GM12865 (cell line): ENCODE measurements around the gene ASTN1.
A peak's percentile ranks its signal among the peaks of the same experiment; 100 is the strongest.

Source experiments
- DNase-seq: peaks from one replicate; pipeline ENCODE4 v3.0.0; 2010; ENCODE audit warnings: low read depth
- H3K4me3 ChIP-seq: 2 replicates; pipeline ENCODE4 v1.5.1; 2011; ENCODE audit warnings: mild to moderate bottlenecking, low read depth, low read length, control low read depth
- TF ChIP-seq, protein P1 (sequence below): IDR thresholded peaks from 2 replicates; pipeline ENCODE4 v1.5.1; 2011; ENCODE audit warnings: low read length, control low read depth, low read depth, inconsistent platforms; ENCODE audit not compliant: insufficient read depth; ENCODE audit errors: missing control alignments

Gene ASTN1

GRCh38 chr1:176963181-176963580 lies 201.3 kb downstream of the ASTN1 start:
- DNase-seq, result no peak
- H3K4me3 ChIP-seq, result no peak overlapping the region
- TF ChIP-seq, protein P1, sequence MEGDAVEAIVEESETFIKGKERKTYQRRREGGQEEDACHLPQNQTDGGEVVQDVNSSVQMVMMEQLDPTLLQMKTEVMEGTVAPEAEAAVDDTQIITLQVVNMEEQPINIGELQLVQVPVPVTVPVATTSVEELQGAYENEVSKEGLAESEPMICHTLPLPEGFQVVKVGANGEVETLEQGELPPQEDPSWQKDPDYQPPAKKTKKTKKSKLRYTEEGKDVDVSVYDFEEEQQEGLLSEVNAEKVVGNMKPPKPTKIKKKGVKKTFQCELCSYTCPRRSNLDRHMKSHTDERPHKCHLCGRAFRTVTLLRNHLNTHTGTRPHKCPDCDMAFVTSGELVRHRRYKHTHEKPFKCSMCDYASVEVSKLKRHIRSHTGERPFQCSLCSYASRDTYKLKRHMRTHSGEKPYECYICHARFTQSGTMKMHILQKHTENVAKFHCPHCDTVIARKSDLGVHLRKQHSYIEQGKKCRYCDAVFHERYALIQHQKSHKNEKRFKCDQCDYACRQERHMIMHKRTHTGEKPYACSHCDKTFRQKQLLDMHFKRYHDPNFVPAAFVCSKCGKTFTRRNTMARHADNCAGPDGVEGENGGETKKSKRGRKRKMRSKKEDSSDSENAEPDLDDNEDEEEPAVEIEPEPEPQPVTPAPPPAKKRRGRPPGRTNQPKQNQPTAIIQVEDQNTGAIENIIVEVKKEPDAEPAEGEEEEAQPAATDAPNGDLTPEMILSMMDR, result no peak

DNA sequence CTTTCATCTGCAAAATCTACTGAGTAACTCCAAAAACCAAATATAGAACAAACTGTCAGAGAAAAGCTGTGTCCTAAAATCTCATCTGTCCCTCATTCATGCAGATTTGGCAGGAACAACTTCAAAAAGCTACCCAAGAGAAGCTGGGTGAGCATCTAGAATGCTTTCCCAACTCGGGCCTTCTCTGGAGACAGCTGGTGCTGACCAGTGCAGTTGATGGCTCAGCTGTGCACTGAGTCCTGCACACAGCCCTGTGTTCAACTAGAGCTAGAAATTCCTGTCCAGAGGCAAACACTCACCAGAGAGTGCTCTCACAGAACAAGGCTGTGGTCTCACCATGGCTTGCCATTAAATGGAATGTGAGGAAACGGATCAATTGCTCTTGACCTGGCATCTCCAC lies 202.8 kb downstream of the ASTN1 start:
- TF ChIP-seq, protein P1, result no peak
- H3K4me3 ChIP-seq, result no peak overlapping the region
- no peak for DNase-seq

DNA sequence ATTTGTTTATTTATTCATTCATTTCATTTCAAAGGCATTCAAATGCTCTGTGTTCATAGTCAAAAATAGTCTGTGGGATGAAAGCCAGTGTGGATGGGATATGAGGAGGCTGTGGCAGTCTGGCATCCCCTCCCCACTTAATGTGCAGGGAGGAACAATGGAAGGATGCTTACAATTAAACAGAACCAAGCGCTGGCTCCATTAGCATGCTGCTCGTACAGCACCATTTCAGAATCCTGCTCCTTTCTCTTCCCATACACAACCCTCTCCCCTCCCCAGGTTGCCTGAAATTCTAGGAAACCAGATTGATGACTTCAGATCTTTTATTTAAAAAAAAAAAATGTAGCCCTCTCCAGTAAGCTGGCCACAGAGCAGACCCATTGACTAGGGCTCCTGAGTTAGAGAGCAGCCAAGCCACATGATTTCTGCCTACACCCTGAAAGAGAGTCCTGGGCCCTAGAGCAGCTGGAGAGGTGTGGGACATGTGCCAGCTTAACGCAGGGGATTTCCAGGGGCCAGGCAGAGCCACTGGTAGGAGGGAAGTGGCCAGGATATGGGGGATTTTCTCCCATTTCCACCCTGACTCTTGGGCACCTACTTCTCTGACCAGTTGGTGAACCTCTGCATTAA lies 205.2 kb downstream of the ASTN1 start:
- TF ChIP-seq, protein P1, result no peak
- no peak for DNase-seq
- H3K4me3 ChIP-seq, result no peak overlapping the region

DNA sequence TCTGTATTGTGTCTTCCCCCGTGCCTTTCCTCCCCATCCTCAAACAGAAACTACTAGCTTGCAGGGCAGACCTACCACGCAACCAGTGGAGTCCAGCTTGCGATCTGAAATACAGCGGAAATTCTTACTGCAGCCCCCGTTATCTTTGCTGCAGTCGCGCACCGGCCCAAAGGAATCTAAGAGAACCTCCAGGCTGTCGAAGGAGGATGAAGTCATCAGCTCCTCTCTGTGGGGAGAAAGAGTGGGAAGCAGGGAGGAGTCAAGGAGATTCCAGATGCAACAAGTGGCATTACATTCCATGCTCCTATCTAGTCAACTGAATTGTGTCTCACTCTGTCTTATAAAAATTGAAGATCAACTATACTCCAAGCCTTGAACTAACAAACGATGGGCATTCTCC lies 206.9 kb downstream of the ASTN1 start:
- TF ChIP-seq, protein P1, result no peak
- no peak overlapping the region for H3K4me3 ChIP-seq
- no peak for DNase-seq

GRCh38 chr1:176954242-176954641 lies 210.3 kb downstream of the ASTN1 start:
- TF ChIP-seq, protein P1, result peak; percentile 7
- H3K4me3 ChIP-seq, result no peak overlapping the region
- DNase-seq, result no peak

DNA sequence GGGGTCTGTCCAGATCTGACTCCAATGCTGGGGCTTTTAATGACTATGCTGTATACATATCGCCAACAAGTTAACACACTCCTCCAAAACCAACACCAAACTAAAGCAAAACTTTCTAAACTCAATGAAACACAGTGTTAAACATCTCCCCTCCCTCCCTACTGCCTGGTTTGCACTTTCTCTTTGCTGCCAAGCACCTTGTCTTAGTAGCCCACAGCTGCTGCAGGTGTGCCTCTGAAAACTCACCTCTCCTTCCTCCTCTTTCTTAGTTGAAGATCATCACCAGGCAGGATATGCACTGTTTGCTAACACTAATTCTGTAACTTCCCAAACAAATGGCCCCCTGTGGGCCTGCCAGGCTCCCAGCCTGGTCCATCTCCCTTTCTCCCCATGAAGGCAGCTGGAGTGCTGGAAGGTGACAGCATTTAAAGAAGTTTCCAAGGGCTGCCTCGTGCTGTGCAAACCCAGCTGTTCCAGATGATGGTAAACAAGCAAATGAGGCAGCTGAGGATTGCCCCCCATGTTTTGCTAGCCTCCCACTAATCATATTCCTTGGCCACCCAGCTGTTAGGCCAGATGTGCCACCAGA lies 213.7 kb downstream of the ASTN1 start:
- H3K4me3 ChIP-seq, result no peak overlapping the region
- DNase-seq, result no peak
- TF ChIP-seq, protein P1, result no peak

DNA sequence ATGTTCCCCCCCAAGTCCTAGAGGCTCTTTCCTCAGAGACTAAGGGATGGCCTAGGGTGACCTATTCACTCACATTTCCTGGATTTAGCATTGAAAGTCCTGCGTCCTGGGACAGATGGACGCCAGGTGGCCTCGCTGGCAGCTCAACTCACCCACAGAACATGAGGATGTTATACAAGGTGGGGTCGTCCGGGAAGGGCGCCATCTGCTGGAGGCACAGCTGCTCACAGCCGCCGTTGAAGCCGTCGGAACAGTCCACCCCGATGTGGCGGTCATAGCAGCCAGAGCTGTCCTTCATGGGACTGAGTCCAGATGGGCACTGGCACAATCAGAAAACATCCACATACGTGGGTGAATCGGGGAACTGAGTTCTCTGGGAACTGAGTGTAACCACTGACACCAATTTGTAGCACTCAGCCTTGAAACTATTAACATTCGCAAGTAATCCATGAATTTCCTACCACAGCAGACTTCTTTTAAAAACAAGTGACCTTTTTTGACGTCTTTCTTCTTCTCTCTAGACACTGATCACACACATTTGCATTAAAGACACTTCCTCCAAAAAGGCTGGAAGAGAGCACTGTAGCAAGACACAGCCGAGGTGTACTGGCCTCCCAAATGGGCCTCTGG lies 215.4 kb downstream of the ASTN1 start:
- TF ChIP-seq, protein P1, result peak; percentile 82
- H3K4me3 ChIP-seq, result no peak overlapping the region
- peak; percentile 69 for DNase-seq
